Endothelial cell of umbilical vein (primary cell): ENCODE results near the gene INSM2. TPM values are rescaled to one million over a fixed set of nuclear protein-coding genes. Genes with fewer than 3 reads are reported as not detected.

ENCODE experiments used
- BruUV-seq: library from RNA; stranded (reverse); fragments of 400-500 nt; replicated peaks from 2 replicates; lab custom pipeline; 2021; lab: Mats Ljungman, UMichigan
- CTCF ChIA-PET: fragments of 300-600, 350-600 bp; sonication (Branson Sonifier 250); formaldehyde crosslinking; loops from one replicate; lab custom pipeline; 2021; ENCODE audit warnings: antibody characterized with exemption, inconsistent platforms; lab: Charles Lee
- POLR2A ChIA-PET: fragments of 300-600, 350-600 bp; sonication (Branson Sonifier 250); formaldehyde crosslinking; loops from one replicate; lab custom pipeline; 2021; ENCODE audit warnings: antibody characterized with exemption, inconsistent platforms; lab: Charles Lee
- DNase-seq: peaks from one replicate; pipeline ENCODE4 v3.0.0-alpha.2; 2011; ENCODE audit warnings: low read depth, low spot score
- FAIRE-seq: peaks from 2 replicates; lab custom pipeline; 2011; peaks lifted over from hg19 to GRCh38; lab: Jason Lieb, UNC
- H2AFZ ChIP-seq: 2 replicates; pipeline ENCODE4 v1.6.0; 2012; ENCODE audit warnings: low read depth, low read length, control low read depth, inconsistent platforms
- H3K27ac ChIP-seq: 2 replicates; pipeline ENCODE4 v1.5.1; 2011; ENCODE audit warnings: low read depth, mild to moderate bottlenecking, control low read depth, low read length, moderate library complexity; ENCODE audit not compliant: insufficient read depth
- H3K27me3 ChIP-seq, 2 experiments: 2 replicates each; pipeline versions ENCODE4 v1.6.0 to v1.6.1; 2011; ENCODE audit warnings: low read length in 2 of 2, mixed read lengths in 1 of 2; ENCODE audit not compliant: control insufficient read depth in 2 of 2, insufficient read depth in 2 of 2
- H3K36me3 ChIP-seq, 2 experiments: 2 replicates in 1 of 2; 3 replicates in 1 of 2; pipeline ENCODE4 v1.5.1; 2011; ENCODE audit warnings: low read length in 2 of 2, mild to moderate bottlenecking in 1 of 2, moderate library complexity in 1 of 2; ENCODE audit not compliant: control insufficient read depth in 2 of 2, insufficient read depth in 2 of 2; ENCODE audit errors: extremely low read depth in 1 of 2
- H3K4me1 ChIP-seq: 3 replicates; pipeline ENCODE4 v1.5.1; 2011; ENCODE audit warnings: mild to moderate bottlenecking, low read length; ENCODE audit not compliant: control insufficient read depth, insufficient read depth; ENCODE audit errors: extremely low read depth
- H3K4me2 ChIP-seq: 2 replicates; pipeline ENCODE4 v1.6.1; 2011; ENCODE audit warnings: low read length, control low read depth, mixed read lengths; ENCODE audit not compliant: insufficient read depth
- H3K4me3 ChIP-seq, 3 experiments: fragments of 200-600 bp in 1 of 3; sonication (generic), shearing (Covaris generic) in 1 of 3; replicated peaks in 1 of 3; 2 replicates each; pipeline ENCODE4 v1.5.1; 2011 to 2016; ENCODE audit warnings: control low read depth in 3 of 3, low read length in 3 of 3, mild to moderate bottlenecking in 2 of 3, inconsistent platforms in 1 of 3, low read depth in 1 of 3, moderate library complexity in 1 of 3; ENCODE audit not compliant: insufficient read depth in 1 of 3
- H3K79me2 ChIP-seq: 2 replicates; pipeline ENCODE4 v1.6.0; 2012; ENCODE audit warnings: low read length, inconsistent platforms; ENCODE audit not compliant: control insufficient read depth, insufficient read depth
- H3K9ac ChIP-seq: replicated peaks from 2 replicates; pipeline ENCODE3; 2011; ENCODE audit warnings: low read length, control low read depth; ENCODE audit not compliant: insufficient read depth; ENCODE audit errors: extremely low read depth
- H3K9me1 ChIP-seq: replicated peaks from 3 replicates; pipeline ENCODE4 v1.6.0; 2011; ENCODE audit warnings: mild to moderate bottlenecking, low read length; ENCODE audit not compliant: control insufficient read depth, insufficient read depth; ENCODE audit errors: extremely low read depth
- H3K9me3 ChIP-seq: replicated peaks from 2 replicates; pipeline ENCODE4 v1.5.1; 2012; ENCODE audit warnings: low read length, inconsistent platforms; ENCODE audit not compliant: control insufficient read depth, insufficient read depth
- H4K20me1 ChIP-seq: replicated peaks from 2 replicates; pipeline ENCODE3; 2011; ENCODE audit warnings: mild to moderate bottlenecking, low read length; ENCODE audit not compliant: control insufficient read depth, insufficient read depth; ENCODE audit errors: extremely low read depth
- EZH2 ChIP-seq: IDR thresholded peaks from 2 replicates; pipeline ENCODE4 v1.6.1; 2012; ENCODE audit warnings: borderline replicate concordance, low read depth, mild to moderate bottlenecking, moderate library complexity, low read length, inconsistent platforms; ENCODE audit not compliant: severe bottlenecking
- FOS ChIP-seq: IDR thresholded peaks from 2 replicates; pipeline ENCODE4 v1.6.1; 2011; ENCODE audit warnings: mild to moderate bottlenecking, low read length, moderate library complexity, borderline replicate concordance; ENCODE audit not compliant: insufficient read depth
- GATA2 ChIP-seq: IDR thresholded peaks from 2 replicates; pipeline ENCODE4 v1.7.0; 2011; ENCODE audit warnings: low read depth, mild to moderate bottlenecking, moderate library complexity, mixed read lengths, low read length; ENCODE audit not compliant: insufficient read length, insufficient read depth
- JUN ChIP-seq: IDR thresholded peaks from 2 replicates; pipeline ENCODE4 v1.6.1; 2011; ENCODE audit warnings: borderline replicate concordance, low read depth; ENCODE audit not compliant: insufficient read length, insufficient read depth
- MYC ChIP-seq: IDR thresholded peaks from one replicate; pipeline ENCODE4 v1.6.1; 2011; ENCODE audit warnings: mild to moderate bottlenecking, low read depth, low read length
- POLR2A ChIP-seq: IDR thresholded peaks from 2 replicates; pipeline ENCODE4 v1.6.1; 2012; ENCODE audit warnings: low read depth, mild to moderate bottlenecking, control low read depth, low read length
- POLR2AphosphoS5 ChIP-seq: IDR thresholded peaks from 2 replicates; pipeline ENCODE4 v1.6.1; 2012; ENCODE audit warnings: low read depth, mild to moderate bottlenecking, control low read depth, low read length, moderate library complexity; ENCODE audit not compliant: insufficient read depth
- dilution Hi-C: fragments of 300-500 bp; cut with MboI; formaldehyde crosslinking; loops from one replicate; pipeline ENCODE4 v1.15.0; 2019; ENCODE audit warnings: low sequenced_read_pairs; ENCODE audit not compliant: extremely low pct_ligation_motif_present
- intact Hi-C: fragments of 100-400 bp; cut with micrococcal nuclease; formaldehyde crosslinking; loops from one replicate; pipeline ENCODE4 v1.10.0; 2022
- polyA plus RNA-seq, 4 experiments: library from polyadenylated mRNA; depleted of rRNA in 3 of 4; stranded (reverse) in 3 of 4; unstranded in 1 of 4; fragments of >200 nt; gene quantifications; 2 replicates each; pipeline versions ENCODE4 v1.2.1 to v1.2.3, GENCODE V29; 2011 to 2012; ENCODE audit warnings: missing spikeins in 1 of 4
- total RNA-seq: library from RNA; stranded (reverse); gene quantifications from 2 replicates; pipeline ENCODE4 v1.2.3, GENCODE V29; 2021
- TF ChIP-seq, protein P1 (sequence below): IDR thresholded peaks from 2 replicates; pipeline ENCODE4 v1.6.1; 2011; ENCODE audit not compliant: insufficient read depth, insufficient read length
- TF ChIP-seq, protein P2 (sequence below), 2 donors: IDR thresholded peaks; 1 replicate in 1 of 2; 2 replicates in 1 of 2; pipeline ENCODE4 v1.5.1; 2011; ENCODE audit warnings: low read length in 2 of 2, mild to moderate bottlenecking in 2 of 2, moderate library complexity in 2 of 2, control low read depth in 1 of 2, inconsistent platforms in 1 of 2, low read depth in 1 of 2; ENCODE audit not compliant: insufficient read depth in 1 of 2; ENCODE audit errors: extremely low read depth in 1 of 2

The INSM2 gene
- total and polyA plus RNA-seq, 2 donors (not counting 3 experiments of a cell fraction or from before 2014, with no cell fraction given) = not detected

DNA sequence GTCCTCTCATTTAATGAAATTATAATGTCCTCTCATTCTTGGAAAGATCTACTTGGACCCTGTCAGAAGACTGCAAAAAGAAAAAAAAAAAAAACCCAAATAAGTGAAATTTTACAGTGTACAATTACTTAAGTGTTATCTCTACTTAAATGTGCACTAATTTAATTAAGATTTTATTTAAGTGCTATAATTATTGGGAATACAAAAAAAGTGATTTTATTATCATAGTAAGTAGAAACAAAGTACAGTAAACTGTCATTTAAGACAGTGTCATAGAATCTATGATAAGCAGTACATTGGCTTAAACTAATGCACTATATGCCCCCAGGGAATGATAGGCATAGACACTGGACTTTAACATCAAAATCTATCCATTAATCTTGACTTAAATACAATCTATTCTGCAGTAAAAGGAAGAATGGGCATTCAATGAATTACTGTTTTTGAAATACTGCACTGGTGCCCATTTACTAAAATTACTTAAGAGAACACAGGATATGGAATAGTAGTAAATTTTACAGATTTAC is 23.3 kb downstream of the INSM2 start:
- Histone ChIP-seq H3K79me2 (no peaks in the 10 kb centered on the region), H3K9ac (no peak overlapping the region), H4K20me1 (no peaks in the 10 kb centered on the region), H3K9me1 (no peaks in the 10 kb centered on the region), H3K36me3 (no peaks in the 10 kb centered on the region), H3K27me3 (no peaks in the 10 kb centered on the region), H2AFZ (no peak overlapping the region), H3K4me1 (peaks cover 3% of the 10 kb centered on the region), H3K9me3 (no peaks in the 10 kb centered on the region), H3K27ac (no peak overlapping the region), H3K4me3 (no peak overlapping the region), H3K4me2 (no peak overlapping the region)
- ChIA-PET CTCF (interaction anchor here (1.7 kb wide), 1 partner anchor 118 kb away, joined by 4 read pairs; no protein-coding TSS in a partner anchor), POLR2A (no interaction called here)
- FAIRE-seq (no peak), DNase-seq (no peak)
- dilution Hi-C loops (no loop called here), intact Hi-C loops (loop anchor here (5.0 kb wide), 1 partner anchor 370 kb away; no protein-coding TSS in a partner anchor)
- no TSS peak for BruUV-seq
- TF ChIP-seq JUN (no peak), GATA2 (no peak), POLR2AphosphoS5 (no peak), POLR2A (no peak), EZH2 (no peak), FOS (no peak), MYC (no peak)
- TF ChIP-seq, protein P1, sequence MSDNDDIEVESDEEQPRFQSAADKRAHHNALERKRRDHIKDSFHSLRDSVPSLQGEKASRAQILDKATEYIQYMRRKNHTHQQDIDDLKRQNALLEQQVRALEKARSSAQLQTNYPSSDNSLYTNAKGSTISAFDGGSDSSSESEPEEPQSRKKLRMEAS = no peak
- TF ChIP-seq, protein P2, sequence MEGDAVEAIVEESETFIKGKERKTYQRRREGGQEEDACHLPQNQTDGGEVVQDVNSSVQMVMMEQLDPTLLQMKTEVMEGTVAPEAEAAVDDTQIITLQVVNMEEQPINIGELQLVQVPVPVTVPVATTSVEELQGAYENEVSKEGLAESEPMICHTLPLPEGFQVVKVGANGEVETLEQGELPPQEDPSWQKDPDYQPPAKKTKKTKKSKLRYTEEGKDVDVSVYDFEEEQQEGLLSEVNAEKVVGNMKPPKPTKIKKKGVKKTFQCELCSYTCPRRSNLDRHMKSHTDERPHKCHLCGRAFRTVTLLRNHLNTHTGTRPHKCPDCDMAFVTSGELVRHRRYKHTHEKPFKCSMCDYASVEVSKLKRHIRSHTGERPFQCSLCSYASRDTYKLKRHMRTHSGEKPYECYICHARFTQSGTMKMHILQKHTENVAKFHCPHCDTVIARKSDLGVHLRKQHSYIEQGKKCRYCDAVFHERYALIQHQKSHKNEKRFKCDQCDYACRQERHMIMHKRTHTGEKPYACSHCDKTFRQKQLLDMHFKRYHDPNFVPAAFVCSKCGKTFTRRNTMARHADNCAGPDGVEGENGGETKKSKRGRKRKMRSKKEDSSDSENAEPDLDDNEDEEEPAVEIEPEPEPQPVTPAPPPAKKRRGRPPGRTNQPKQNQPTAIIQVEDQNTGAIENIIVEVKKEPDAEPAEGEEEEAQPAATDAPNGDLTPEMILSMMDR (IDR thresholded peaks at IDR 0.05; ENCODE audit: extremely low read depth in 1 of 2, insufficient read depth in 1 of 2, low read depth in 1 of 2, low read length in 2 of 2) = no peak
